H1 (cell line): Measurements from ENCODE around the gene LSM4. TPM values are rescaled to one million over a fixed set of nuclear protein-coding genes. Genes with fewer than 3 reads are reported as not detected.

Experiments used
- ATF3 ChIP-seq: IDR thresholded peaks from 2 replicates; pipeline ENCODE4 v1.6.1; 2011; ENCODE audit warnings: low read depth, mild to moderate bottlenecking, low read length; ENCODE audit not compliant: insufficient read depth
- HDAC2 ChIP-seq, 2 experiments: fragments of 300-600 bp in 1 of 2; sonication (generic) in 1 of 2; IDR thresholded peaks; 2 replicates each; pipeline ENCODE4 v1.6.1; 2011 to 2012; ENCODE audit warnings: low read depth in 2 of 2, low read length in 2 of 2, mild to moderate bottlenecking in 2 of 2, moderate library complexity in 2 of 2, borderline replicate concordance in 1 of 2, inconsistent platforms in 1 of 2
- RNF2 ChIP-seq: fragments of 200-900, 300-1000 bp; sonication (generic); IDR thresholded peaks from 2 replicates; pipeline ENCODE4 v1.7.1; 2016; ENCODE audit warnings: borderline replicate concordance, low read depth, mild to moderate bottlenecking, antibody characterized with exemption, low read length; ENCODE audit not compliant: poor library complexity, severe bottlenecking; ENCODE audit errors: missing control alignments
- SUZ12 ChIP-seq: fragments of 200-600 bp; sonication (generic); IDR thresholded peaks from 2 replicates; pipeline ENCODE4 v1.6.1; 2012; ENCODE audit warnings: mild to moderate bottlenecking, inconsistent platforms, low read length, moderate library complexity, mixed read lengths
- USF2 ChIP-seq: IDR thresholded peaks from 2 replicates; pipeline ENCODE4 v1.6.1; 2011; ENCODE audit warnings: low read length, improper control_type of control experiment
- polyA plus RNA-seq, 7 experiments: library from polyadenylated mRNA; depleted of rRNA in 3 of 7; stranded (reverse) in 5 of 7; unstranded in 2 of 7; fragments of >200 nt in 5 of 7; fragments of 200-250 nt in 2 of 7; gene quantifications; 1 replicate in 5 of 7; 2 replicates in 1 of 7; 4 replicates in 1 of 7; pipeline versions ENCODE4 v1.2.1 to v1.2.3, GENCODE V29; 2011 to 2013; ENCODE audit warnings: missing spikeins in 2 of 7, mixed read lengths in 2 of 7
- total RNA-seq: library from RNA; stranded (reverse); fragmentation: NEBNext Ultra II Directional; extraction: Animal tissue kit (Norgen Biotek cat#: 25700); gene quantifications from 2 replicates; pipeline ENCODE4 v1.2.1, GENCODE V29; 2021

Gene LSM4
- total and polyA plus RNA-seq, 2 of the 8 experiments (the other 6 are each of a cell fraction or from before 2014, with no cell fraction given), result 302 to 319 TPM

DNA sequence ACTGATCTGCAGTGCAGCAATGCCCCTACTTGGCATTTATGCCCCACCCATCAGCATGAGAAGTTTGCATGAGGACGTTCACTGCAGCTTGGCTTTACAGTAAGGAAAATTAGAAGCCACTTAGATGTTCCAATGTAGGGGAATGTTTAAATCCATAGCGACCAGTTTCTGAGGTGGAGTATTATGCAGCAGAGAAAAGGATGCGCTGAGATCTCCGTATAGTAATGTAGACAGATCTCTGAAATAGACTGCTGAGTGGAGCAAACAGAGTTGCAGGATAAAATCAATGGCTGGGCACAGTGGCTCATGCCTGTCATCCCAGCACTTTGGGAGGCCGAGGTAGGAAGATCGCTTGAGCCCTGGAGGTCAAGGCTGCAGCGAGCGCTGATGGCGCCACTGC is 27.6 kb upstream of the LSM4 start (continued):
- TF ChIP-seq ATF3 (no peak), RNF2 (no peak), SUZ12 (no peak), HDAC2 (IDR thresholded peaks at IDR 0.05; ENCODE audit: borderline replicate concordance in 1 of 2, low read depth in 2 of 2, low read length in 2 of 2) (no peak), USF2 (no peak)
